Ectodermal cell (in vitro differentiated cells): ENCODE data around the gene ZNF784.

Experiments used
- H3K27ac ChIP-seq: 2 replicates; pipeline ENCODE4 v1.7.0; 2013; ENCODE audit warnings: mild to moderate bottlenecking, low read depth, low read length; ENCODE audit not compliant: insufficient read depth, poor library complexity, severe bottlenecking
- H3K27me3 ChIP-seq: 2 replicates; pipeline ENCODE4 v1.7.0; 2013; ENCODE audit warnings: mild to moderate bottlenecking, low read length; ENCODE audit not compliant: insufficient read depth, control insufficient read depth, poor library complexity, severe bottlenecking
- H3K36me3 ChIP-seq: one replicate; pipeline ENCODE4 v1.7.0; 2013; ENCODE audit warnings: low read length; ENCODE audit not compliant: control insufficient read depth, insufficient read depth
- H3K4me1 ChIP-seq: one replicate; pipeline ENCODE4 v1.7.0; 2013; ENCODE audit warnings: low read length; ENCODE audit not compliant: control insufficient read depth, insufficient read depth
- H3K4me3 ChIP-seq: 2 replicates; pipeline ENCODE4 v1.7.0; 2013; ENCODE audit warnings: low read depth, low read length, control low read depth; ENCODE audit not compliant: insufficient read depth
- H3K9me3 ChIP-seq: 2 replicates; pipeline ENCODE4 v1.7.0; 2013; ENCODE audit warnings: mild to moderate bottlenecking, low read length, moderate library complexity; ENCODE audit not compliant: control insufficient read depth
- WGBS, 2 experiments: methylation state at CpG; one replicate each; pipeline ENCODE4 v1.1.7; 2013; ENCODE audit warnings: missing lambda C conversion rate in 2 of 2; 5-methylcytosine and 5-hydroxymethylcytosine counted together

ZNF784 gene

DNA sequence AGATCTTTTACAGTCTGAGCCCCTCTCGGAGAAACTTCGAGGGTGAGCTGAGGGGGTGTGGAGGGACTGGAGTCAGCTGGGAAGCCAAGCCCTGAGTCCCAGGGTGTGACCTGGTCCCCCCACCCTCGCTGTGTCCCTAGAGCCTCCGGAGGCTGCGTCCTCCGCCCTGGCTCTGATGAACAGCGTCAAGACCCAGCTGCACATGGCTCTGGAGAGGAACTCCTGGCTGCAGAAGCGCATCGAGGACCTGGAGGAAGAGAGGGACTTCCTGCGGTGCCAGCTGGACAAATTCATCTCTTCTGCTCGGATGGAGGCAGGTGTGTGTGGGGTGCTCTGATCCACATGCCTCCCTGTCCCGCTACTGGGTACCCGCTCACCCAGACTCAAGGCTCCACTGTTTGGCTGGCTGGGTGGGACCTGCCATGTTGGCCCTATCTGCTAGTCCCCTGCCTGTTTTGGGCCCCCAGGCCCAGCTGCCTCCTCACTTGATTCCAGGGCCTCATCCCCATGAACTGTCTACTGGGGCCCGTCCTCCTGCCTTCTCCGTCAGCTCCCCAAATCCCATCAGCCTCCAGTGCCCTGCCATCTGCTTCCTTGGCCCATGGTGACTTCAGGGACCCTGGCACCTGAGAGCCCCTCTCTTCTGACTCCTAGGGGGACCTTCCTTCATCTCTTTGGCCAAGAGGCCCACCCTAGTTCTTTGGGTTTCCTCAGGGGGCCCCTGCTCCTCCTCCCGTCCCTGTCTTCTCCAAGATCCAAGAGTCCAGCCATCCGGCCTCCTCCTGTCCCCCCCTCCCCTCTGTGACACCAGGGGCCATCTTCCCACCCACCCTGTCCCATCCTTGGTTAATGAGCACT is 25.1 kb upstream of the ZNF784 start:
- Histone ChIP-seq H3K4me3 (peak overlapping the region; percentile 88), H3K27me3 (no peaks in the 10 kb centered on the region), H3K27ac (no peak overlapping the region), H3K4me1 (peaks cover 17% of the 10 kb centered on the region), H3K9me3 (no peaks in the 10 kb centered on the region), H3K36me3 (peaks cover 15% of the 10 kb centered on the region)
- 93 to 94% methylated on average over 17 of the region's 17 CpGs for WGBS, 2 experiments

DNA sequence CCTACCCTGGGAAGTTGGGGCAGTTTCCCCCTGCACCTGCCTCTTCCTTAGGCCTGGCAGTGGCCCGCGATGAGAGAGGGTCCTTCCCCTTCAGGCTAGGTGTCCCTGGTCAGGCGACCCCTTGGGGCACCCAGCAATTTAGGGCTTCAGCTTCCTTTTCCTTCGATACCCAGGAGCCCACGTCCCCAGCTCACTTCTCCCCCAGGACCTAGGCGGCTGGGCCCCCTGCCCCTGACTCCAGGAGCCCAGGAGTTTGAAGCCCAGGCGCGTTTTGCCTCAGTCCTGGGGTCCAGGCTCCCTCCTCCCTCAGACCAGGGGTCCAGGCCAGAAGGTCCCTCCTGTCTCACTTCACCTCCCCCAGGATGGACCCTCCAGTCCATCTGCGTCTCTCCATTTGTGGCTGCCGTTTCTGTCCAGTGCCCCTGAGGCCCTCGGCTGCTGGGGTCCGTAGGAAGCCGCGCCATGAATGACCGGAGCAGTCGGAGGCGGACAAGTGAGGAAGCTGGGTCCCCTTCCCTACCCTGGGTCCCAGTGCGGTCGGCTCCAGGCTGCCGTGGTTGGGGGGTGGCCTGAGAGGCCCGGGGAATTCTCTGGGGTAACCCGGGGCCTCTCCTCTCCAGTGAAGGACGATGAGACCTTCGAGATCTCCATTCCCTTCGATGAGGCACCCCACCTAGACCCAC is 24.4 kb upstream of the ZNF784 start:
- Histone ChIP-seq H3K4me3 (peak overlapping the region; percentile 88), H3K27ac (no peak overlapping the region), H3K36me3 (peaks cover 17% of the 10 kb centered on the region)

DNA sequence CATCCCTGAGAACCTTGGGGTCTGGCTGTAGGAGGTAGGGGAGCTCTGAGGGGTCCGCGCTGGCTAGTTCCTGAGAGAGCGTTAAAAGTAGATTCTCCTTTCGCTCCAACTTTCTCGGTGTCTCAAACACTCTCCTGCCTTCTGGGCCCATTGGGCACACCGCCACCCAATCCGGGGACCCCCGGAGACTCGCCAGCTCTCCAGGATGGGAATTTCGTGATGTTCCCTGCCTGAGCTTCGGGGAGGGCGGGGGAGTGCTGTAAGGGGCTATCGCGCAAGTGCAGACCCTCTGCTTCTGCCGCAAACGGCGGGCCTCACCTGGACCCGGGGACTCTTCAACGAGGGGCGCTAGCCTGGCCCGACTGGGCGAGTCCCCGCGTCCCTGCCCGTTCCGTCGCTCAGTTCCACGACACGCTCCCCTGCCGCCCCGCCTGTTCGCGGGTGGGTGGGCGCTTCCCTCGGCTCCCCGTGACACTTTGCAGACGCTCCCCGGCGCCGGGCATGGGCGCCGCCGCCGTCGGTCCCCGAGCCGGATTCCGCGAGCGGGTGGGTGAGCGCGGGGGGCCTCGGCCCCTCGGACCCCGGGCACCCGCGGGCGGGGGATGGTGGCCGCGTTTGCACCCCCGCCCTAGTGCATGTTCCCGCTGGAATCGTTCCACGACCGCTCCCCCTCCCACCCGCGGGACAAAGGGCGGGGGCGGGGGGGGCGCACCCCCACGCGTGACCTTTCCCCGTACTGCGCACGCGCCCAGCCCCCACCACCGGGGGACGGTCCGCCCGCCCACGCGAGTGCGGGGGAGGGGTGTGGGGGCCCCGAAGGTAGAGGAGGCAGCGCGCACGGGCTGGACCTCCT is 23.6 kb upstream of the ZNF784 start, which contains the start of gene CCDC106:
TSS of gene CCDC106 (plus strand) at position 481 of the 853 bp plus-strand sequence. CDS start 835 bp downstream, outside the sequence.
- no peaks in the 10 kb centered on the region for H3K9me3 ChIP-seq
- no peaks in the 10 kb centered on the region for H3K27me3 ChIP-seq
- peaks cover 17% of the 10 kb centered on the region for H3K36me3 ChIP-seq
- peak within 1 kb of the TSS; percentile 13 for H3K27ac ChIP-seq
- H3K4me1 ChIP-seq, result peaks cover 25% of the 10 kb centered on the region
- 1% methylated on average over 87 of the region's 87 CpGs for WGBS, 2 experiments
- peak within 1 kb of the TSS; percentile 88 for H3K4me3 ChIP-seq

More for the DNA sequence above, 24.4 kb upstream of the ZNF784 start:
- 60 to 62% methylated on average over 25 of the region's 25 CpGs for WGBS, 2 experiments
- no peaks in the 10 kb centered on the region for H3K9me3 ChIP-seq
- no peaks in the 10 kb centered on the region for H3K27me3 ChIP-seq
- peaks cover 22% of the 10 kb centered on the region for H3K4me1 ChIP-seq

DNA sequence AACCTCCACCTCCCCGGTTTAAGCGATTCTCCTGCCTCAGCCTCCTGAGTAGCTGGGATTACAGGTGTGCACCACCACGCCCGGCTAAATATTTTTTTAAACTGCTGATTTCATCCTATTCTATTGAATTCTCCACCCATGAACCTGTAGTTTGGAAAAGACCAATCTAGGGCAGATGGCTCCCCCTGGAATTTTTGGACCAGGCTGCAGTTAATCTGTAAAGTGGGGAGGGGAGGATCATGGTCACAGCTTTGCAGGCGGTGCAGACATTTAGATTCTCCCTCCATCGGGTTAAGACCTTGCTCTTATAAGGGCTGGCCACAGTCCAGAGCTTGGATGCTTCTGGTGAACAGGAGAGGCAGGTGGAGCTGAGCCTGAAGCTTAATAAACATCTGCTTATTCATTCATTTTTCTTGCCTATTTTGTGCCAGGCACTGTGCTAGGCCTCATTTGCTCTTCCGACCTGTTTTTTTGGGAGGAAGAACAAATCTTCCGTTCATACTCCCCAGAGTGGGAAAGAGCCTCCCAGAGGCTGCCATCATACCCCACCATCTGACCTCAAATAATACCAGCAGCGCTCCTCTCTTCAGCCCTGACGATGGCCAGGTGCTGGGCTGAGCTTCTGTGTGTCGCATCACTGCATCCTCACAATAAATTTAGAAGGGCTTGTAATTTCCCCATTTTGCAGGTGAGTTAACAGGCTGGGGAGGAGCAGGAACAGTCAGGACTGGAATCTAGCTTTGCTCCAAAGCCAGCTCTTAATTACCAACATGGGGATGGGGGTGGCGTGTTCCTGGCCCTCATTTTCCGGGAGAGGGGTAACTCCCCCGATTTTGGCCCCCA is 22.7 kb upstream of the ZNF784 start:
- Histone ChIP-seq H3K9me3 (no peaks in the 10 kb centered on the region), H3K4me1 (peaks cover 29% of the 10 kb centered on the region), H3K27me3 (no peaks in the 10 kb centered on the region), H3K36me3 (peaks cover 17% of the 10 kb centered on the region), H3K4me3 (peak overlapping the region; percentile 88), H3K27ac (peak overlapping the region; percentile 13)
- 56 to 57% methylated on average over 14 of the region's 14 CpGs for WGBS, 2 experiments

- no peak overlapping the region for H3K4me3 ChIP-seq
- H3K36me3 ChIP-seq, result peaks cover 14% of the 10 kb centered on the region
- 94 to 95% methylated on average over 5 of the region's 5 CpGs for WGBS, 2 experiments
- peaks cover 29% of the 10 kb centered on the region for H3K4me1 ChIP-seq
- no peaks in the 10 kb centered on the region for H3K9me3 ChIP-seq
- H3K27me3 ChIP-seq, result no peaks in the 10 kb centered on the region
- no peak overlapping the region for H3K27ac ChIP-seq
Measured at GRCh38 chr19:55645512-55645881, 21.1 kb upstream of the ZNF784 start.

DNA sequence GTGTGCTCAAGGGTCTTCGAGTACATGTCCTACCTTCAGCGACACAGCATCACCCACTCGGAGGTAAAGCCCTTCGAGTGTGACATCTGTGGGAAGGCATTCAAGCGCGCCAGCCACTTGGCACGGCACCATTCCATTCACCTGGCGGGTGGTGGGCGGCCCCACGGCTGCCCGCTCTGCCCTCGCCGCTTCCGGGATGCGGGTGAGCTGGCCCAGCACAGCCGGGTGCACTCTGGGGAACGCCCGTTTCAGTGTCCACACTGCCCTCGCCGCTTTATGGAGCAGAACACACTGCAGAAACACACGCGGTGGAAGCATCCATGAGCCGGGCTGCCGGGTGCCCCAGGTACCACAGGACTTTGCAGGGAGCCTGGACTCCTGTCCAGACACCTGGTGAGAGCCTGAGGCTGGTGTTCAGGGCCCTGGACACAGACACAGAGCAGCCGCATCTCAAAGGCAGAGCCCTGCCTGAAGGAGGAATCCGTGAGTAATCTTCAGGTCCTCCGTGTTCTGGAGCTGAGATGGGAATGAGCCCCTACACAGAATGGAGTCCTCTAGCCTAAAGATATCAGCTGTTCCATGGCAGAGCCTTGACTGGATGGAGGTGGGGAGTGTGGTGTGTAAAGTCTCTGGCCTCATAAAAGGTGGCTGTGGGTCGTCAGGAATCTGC is 20.6 kb upstream of the ZNF784 start:
- 95 to 96% methylated on average over 28 of the region's 28 CpGs for WGBS, 2 experiments
- Histone ChIP-seq H3K36me3 (peaks cover 14% of the 10 kb centered on the region), H3K27me3 (no peaks in the 10 kb centered on the region), H3K4me1 (peaks cover 32% of the 10 kb centered on the region), H3K4me3 (peak overlapping the region; percentile 59), H3K27ac (no peak overlapping the region), H3K9me3 (no peaks in the 10 kb centered on the region)

DNA sequence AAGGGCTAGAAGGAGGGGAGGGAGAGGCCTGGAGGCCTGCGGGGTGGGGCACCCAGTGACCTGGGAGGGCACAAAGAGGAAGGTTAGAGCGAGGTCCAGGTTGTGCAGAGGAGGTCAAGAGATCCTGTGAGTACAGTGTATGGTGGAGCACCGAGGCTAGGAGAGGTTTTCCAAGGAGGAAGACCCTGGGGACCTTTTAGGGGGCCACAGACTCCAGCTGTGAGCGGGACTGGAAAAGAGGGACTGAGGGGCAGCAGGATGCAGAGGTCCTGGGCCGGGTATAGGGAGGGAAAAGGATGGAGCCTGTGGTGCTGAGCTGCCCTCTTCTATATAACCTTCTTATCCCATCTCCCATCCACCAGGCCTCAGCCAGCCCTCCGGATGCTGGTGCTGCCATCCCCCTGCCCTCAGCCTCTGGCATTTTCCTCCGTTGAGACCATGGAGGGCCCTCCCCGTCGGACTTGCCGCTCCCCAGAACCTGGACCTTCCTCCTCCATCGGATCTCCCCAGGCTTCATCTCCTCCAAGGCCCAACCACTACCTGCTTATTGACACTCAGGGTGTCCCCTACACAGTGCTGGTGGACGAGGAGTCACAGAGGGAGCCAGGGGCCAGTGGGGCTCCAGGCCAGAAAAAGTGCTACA is 19.9 kb upstream of the ZNF784 start:
- Histone ChIP-seq H3K4me3 (peak overlapping the region; percentile 59), H3K27ac (no peak overlapping the region), H3K27me3 (no peaks in the 10 kb centered on the region), H3K9me3 (no peaks in the 10 kb centered on the region), H3K4me1 (peaks cover 34% of the 10 kb centered on the region), H3K36me3 (peaks cover 14% of the 10 kb centered on the region)
- 65 to 66% methylated on average over 12 of the region's 12 CpGs for WGBS, 2 experiments

GRCh38 chr19:55643887-55644176 is 19.5 kb upstream of the ZNF784 start:
- Histone ChIP-seq H3K9me3 (no peaks in the 10 kb centered on the region), H3K36me3 (peaks cover 14% of the 10 kb centered on the region), H3K4me3 (peak overlapping the region; percentile 59), H3K27ac (no peak overlapping the region), H3K27me3 (no peaks in the 10 kb centered on the region), H3K4me1 (peaks cover 33% of the 10 kb centered on the region)
- 0 to 1% methylated on average over 15 of the region's 15 CpGs for WGBS, 2 experiments
